Neural crest cell (in vitro differentiated cells): ENCODE results near the gene NDE1. TPM values are rescaled to one million over a fixed set of nuclear protein-coding genes. Genes with fewer than 3 reads are reported as not detected.
"Not testable (repeated sequence)": the region's sequence is repeated elsewhere in the genome, so short reads cannot be mapped to it uniquely, and the experiment has no call there.

ENCODE experiments used
- DNase-seq: peaks from one replicate; pipeline ENCODE4 v3.0.0; 2021; ENCODE audit warnings: low read depth, mixed read lengths, low spot score
- H3K27ac Mint-ChIP-seq: one replicate; pipeline ENCODE4 v1.8.0; 2021; ENCODE audit warnings: mild to moderate bottlenecking, mixed read lengths; ENCODE audit not compliant: unreplicated experiment
- H3K27me3 Mint-ChIP-seq: 2 replicates; pipeline ENCODE4 v1.8.0; 2021; ENCODE audit warnings: low read depth, mild to moderate bottlenecking, mixed read lengths
- H3K36me3 Mint-ChIP-seq: 2 replicates; pipeline ENCODE4 v1.8.0; 2021; ENCODE audit warnings: low read depth, mild to moderate bottlenecking, mixed read lengths
- H3K4me1 Mint-ChIP-seq: 2 replicates; pipeline ENCODE4 v1.8.0; 2021; ENCODE audit warnings: mixed read lengths
- H3K4me3 Mint-ChIP-seq: one replicate; pipeline ENCODE4 v1.8.0; 2021; ENCODE audit warnings: mild to moderate bottlenecking, mixed read lengths
- H3K9me3 Mint-ChIP-seq: 2 replicates; pipeline ENCODE4 v1.8.0; 2021; ENCODE audit warnings: mixed read lengths
- total RNA-seq: library from RNA; stranded (reverse); gene quantifications from 2 replicates; pipeline ENCODE4 v1.2.1, GENCODE V29; 2021
- TF ChIP-seq, protein P1 (sequence below): fragments of 200-600 bp; sonication (generic); conservative IDR thresholded peaks from 2 replicates; pipeline ENCODE4 v1.5.0; 2021; ENCODE audit warnings: antibody characterized with exemption, mild to moderate bottlenecking

The NDE1 gene
- total RNA-seq, 1 donor from 2014 or later, result 72.2 TPM

DNA sequence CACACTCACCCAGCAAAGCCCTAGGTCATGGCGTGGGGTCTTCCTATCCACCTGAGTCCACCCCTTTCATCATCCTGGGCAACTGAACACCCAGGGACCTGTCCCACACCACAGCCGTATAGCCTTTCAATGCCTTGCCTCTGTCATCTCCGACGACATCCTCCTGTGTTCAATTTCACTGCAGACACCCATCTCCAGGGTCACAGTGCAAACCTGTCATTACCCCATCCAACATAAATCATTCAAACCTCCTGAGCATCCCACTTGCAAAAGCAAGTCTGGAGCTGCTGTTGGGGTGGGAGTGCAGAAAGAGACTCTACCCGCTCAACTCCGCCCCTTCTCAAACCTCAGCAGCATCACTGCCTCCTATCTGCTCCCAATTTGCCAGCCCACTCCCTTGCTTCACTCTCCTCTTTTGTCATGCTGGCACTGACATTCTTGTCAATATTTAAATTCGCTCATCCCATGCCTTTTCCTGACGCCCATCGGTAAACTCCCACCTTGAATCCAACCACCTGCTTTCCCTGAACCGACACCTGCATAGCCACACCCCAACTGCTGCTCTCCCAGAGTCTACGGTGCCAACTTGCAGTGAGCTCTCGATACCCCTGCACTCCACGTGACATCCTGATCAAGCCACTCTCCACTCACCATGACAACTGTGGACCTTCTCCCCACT, 44.1 kb upstream of the NDE1 start:
- Mint-ChIP-seq H3K27ac (peak overlapping the region; percentile 68), H3K4me3 (no peak overlapping the region), H3K9me3 (no peaks in the 10 kb centered on the region), H3K36me3 (peaks cover 38% of the 10 kb centered on the region), H3K27me3 (no peaks in the 10 kb centered on the region), H3K4me1 (no peaks in the 10 kb centered on the region)
- TF ChIP-seq, protein P1, sequence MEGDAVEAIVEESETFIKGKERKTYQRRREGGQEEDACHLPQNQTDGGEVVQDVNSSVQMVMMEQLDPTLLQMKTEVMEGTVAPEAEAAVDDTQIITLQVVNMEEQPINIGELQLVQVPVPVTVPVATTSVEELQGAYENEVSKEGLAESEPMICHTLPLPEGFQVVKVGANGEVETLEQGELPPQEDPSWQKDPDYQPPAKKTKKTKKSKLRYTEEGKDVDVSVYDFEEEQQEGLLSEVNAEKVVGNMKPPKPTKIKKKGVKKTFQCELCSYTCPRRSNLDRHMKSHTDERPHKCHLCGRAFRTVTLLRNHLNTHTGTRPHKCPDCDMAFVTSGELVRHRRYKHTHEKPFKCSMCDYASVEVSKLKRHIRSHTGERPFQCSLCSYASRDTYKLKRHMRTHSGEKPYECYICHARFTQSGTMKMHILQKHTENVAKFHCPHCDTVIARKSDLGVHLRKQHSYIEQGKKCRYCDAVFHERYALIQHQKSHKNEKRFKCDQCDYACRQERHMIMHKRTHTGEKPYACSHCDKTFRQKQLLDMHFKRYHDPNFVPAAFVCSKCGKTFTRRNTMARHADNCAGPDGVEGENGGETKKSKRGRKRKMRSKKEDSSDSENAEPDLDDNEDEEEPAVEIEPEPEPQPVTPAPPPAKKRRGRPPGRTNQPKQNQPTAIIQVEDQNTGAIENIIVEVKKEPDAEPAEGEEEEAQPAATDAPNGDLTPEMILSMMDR, result no peak
- no peak for DNase-seq

- no peak for DNase-seq
- Mint-ChIP-seq H3K4me1 (no peaks in the 10 kb centered on the region), H3K9me3 (no peaks in the 10 kb centered on the region), H3K36me3 (peaks cover 33% of the 10 kb centered on the region), H3K27me3 (no peaks in the 10 kb centered on the region), H3K27ac (no peak overlapping the region), H3K4me3 (no peak overlapping the region)
- TF ChIP-seq, protein P1, result no peak
Measured at GRCh38 chr16:15606518-15607220, 43.4 kb upstream of the NDE1 start.

- DNase-seq, H3K27ac Mint-ChIP-seq, H3K9me3 Mint-ChIP-seq, H3K4me3 Mint-ChIP-seq, H3K27me3 Mint-ChIP-seq, H3K4me1 Mint-ChIP-seq: not testable (repeated sequence)
- peaks cover 31% of the 10 kb centered on the region for H3K36me3 Mint-ChIP-seq
Measured at GRCh38 chr16:15607221-15607699, 42.8 kb upstream of the NDE1 start.

- TF ChIP-seq, protein P1, result no peak
- H3K27me3 Mint-ChIP-seq, result no peaks in the 10 kb centered on the region
- H3K4me3 Mint-ChIP-seq, result no peak overlapping the region
- H3K27ac Mint-ChIP-seq, result no peak overlapping the region
- H3K36me3 Mint-ChIP-seq, result peaks cover 30% of the 10 kb centered on the region
- no peaks in the 10 kb centered on the region for H3K4me1 Mint-ChIP-seq
- DNase-seq, result no peak
- no peaks in the 10 kb centered on the region for H3K9me3 Mint-ChIP-seq
Measured at GRCh38 chr16:15607700-15608396, 42.2 kb upstream of the NDE1 start.

- Mint-ChIP-seq H3K9me3 (no peaks in the 10 kb centered on the region), H3K27me3 (no peaks in the 10 kb centered on the region), H3K27ac (no peak overlapping the region), H3K4me3 (no peak overlapping the region), H3K4me1 (no peaks in the 10 kb centered on the region), H3K36me3 (peaks cover 26% of the 10 kb centered on the region)
- TF ChIP-seq, protein P1, result no peak
- no peak for DNase-seq
Measured at GRCh38 chr16:15608398-15609285, 41.4 kb upstream of the NDE1 start.
